Mucosa of descending colon (tissue), 3 donors: ENCODE results near the gene KLHL41. TPM values are rescaled to one million over a fixed set of nuclear protein-coding genes. Genes with fewer than 3 reads are reported as not detected.

Experiments
- ATAC-seq: fragments of 200-7000 bp; cut with Tn5 transposase; one replicate; pipeline ENCODE4 v1.9.1; 2020; ENCODE audit warnings: mild to moderate bottlenecking, moderate library complexity
- DNase-seq, 3 donors: peaks; one replicate each; pipeline ENCODE4 v3.0.0-alpha.2; 2020
- H3K36me3 ChIP-seq: fragments of 200-600 bp; one replicate; pipeline ENCODE4 v1.8.0; 2021; ENCODE audit warnings: low read depth, mild to moderate bottlenecking
- H3K4me1 ChIP-seq: fragments of 200-600 bp; one replicate; pipeline ENCODE4 v1.8.0; 2021; ENCODE audit warnings: low read depth, mild to moderate bottlenecking
- H3K4me3 ChIP-seq: fragments of 200-600 bp; one replicate; pipeline ENCODE4 v1.8.0; 2021; ENCODE audit warnings: mild to moderate bottlenecking
- H3K9me3 ChIP-seq: fragments of 200-600 bp; one replicate; pipeline ENCODE4 v1.8.0; 2021; ENCODE audit warnings: mild to moderate bottlenecking
- CTCF ChIP-seq: fragments of 200-600 bp; IDR thresholded peaks from one replicate; pipeline ENCODE4 v1.8.0; 2022; ENCODE audit warnings: antibody characterized with exemption, mild to moderate bottlenecking
- intact Hi-C, 2 donors: fragments of 100-400 bp; cut with DNase I in 1 of 2; cut with micrococcal nuclease in 1 of 2; formaldehyde crosslinking; loops; one replicate each; pipeline versions ENCODE4 v1.11.0 to v1.11.1; 2022; cut with DNase I, micrococcal nuclease
- long read RNA-seq, 2 donors: library from polyadenylated mRNA; unstranded; transcript quantifications; one replicate each; pipeline ENCODE4 v2.0.0, GENCODE V29; 2019 to 2021
- total RNA-seq, 3 donors: library from RNA; stranded (reverse); fragmentation: NEBNext Ultra II Directional in 2 of 3; extraction: Animal tissue kit (Norgen Biotek cat#: 25700) in 2 of 3; gene quantifications; one replicate each; pipeline versions ENCODE4 v1.2.1 to v1.2.4, GENCODE V29; 2021 to 2023
- donor health status: DM: no; HTN: no; CAD: no; lungs with moderate emphysema.
- donor health status: DM: no; HTN: no; CAD: no.
- donor health status: DM: no; HTN: yes; CAD: no.

Gene KLHL41
- total RNA-seq: 1 to 10 TPM; 1.1 to 1.5 (median 1.1) TPM
- long read RNA-seq, donor 1: 0 reads
- long read RNA-seq, donor 2: 0 reads

GRCh38 chr2:169509298-169509885, at the start of gene KLHL41:
TSS of gene KLHL41 (plus strand) at chr2:169509702. CDS start at chr2:169509779, 77 bp downstream.
- Histone ChIP-seq H3K9me3 (no peaks in the 10 kb centered on the region), H3K4me3 (no peak within 1 kb of the TSS), H3K4me1 (no peaks in the 10 kb centered on the region), H3K36me3 (no peaks in the 10 kb centered on the region)
- intact Hi-C loops: no loop called here
- no peak for ATAC-seq
- DNase-seq: no peak
- no peak for TF ChIP-seq CTCF

GRCh38 chr2:169461143-169461542, 48.4 kb upstream of the KLHL41 start:
- no peak for DNase-seq

GRCh38 chr2:169462896-169463695, 46.4 kb upstream of the KLHL41 start:
- DNase-seq (peak in 1 of 3 donors; percentile 16), ATAC-seq (peak; percentile 23)
- Histone ChIP-seq H3K4me1 (no peaks in the 10 kb centered on the region), H3K36me3 (no peaks in the 10 kb centered on the region), H3K4me3 (no peak overlapping the region), H3K9me3 (no peaks in the 10 kb centered on the region)
- TF ChIP-seq CTCF: no peak
- intact Hi-C loops: no loop called here

More at GRCh38 chr2:169461143-169461542, 48.4 kb upstream of the KLHL41 start:
- Histone ChIP-seq H3K4me1 (no peaks in the 10 kb centered on the region), H3K36me3 (no peaks in the 10 kb centered on the region), H3K4me3 (no peak overlapping the region), H3K9me3 (no peaks in the 10 kb centered on the region)
- intact Hi-C loops: no loop called here
- ATAC-seq: no peak
- no peak for TF ChIP-seq CTCF

DNA sequence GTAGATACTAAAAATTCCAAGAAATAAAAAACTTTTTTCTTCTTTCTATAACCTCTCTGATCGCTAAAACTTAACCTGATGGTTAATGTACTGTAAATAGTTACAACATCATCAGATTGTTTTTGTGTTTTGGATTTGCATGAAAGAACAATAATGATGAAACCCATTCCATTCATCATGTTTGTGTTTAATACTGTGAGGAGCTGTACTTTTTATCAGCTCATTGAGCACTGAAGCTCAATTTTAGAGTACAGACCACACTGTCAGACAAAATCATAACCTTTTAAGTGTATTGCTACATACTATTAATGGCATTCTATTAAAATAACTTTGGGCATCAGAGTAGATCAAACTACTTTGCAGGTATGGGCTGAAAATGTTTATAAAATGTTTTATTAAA, 45.0 kb upstream of the KLHL41 start:
- intact Hi-C loops: no loop called here

GRCh38 chr2:169464882-169465281, 44.6 kb upstream of the KLHL41 start:
- H3K9me3 ChIP-seq: no peaks in the 10 kb centered on the region
- ATAC-seq: no peak

More for the DNA sequence above, 45.0 kb upstream of the KLHL41 start:
- no peak for TF ChIP-seq CTCF
- Histone ChIP-seq H3K9me3 (no peaks in the 10 kb centered on the region), H3K4me1 (no peaks in the 10 kb centered on the region), H3K4me3 (no peak overlapping the region), H3K36me3 (no peaks in the 10 kb centered on the region)
- DNase-seq (no peak), ATAC-seq (no peak)

More at GRCh38 chr2:169464882-169465281, 44.6 kb upstream of the KLHL41 start:
- TF ChIP-seq CTCF: no peak
- no peak overlapping the region for H3K4me3 ChIP-seq
- H3K4me1 ChIP-seq: no peaks in the 10 kb centered on the region
- intact Hi-C loops: no loop called here
- no peak for DNase-seq
- H3K36me3 ChIP-seq: no peaks in the 10 kb centered on the region
